HepG2 (cell line): ENCODE data around the gene LRP5. TPM values are rescaled to one million over a fixed set of nuclear protein-coding genes. Genes with fewer than 3 reads are reported as not detected.

Source experiments
- ATAC-seq: fragments of 200-7000 bp; cut with Tn5 transposase; 3 replicates; pipeline ENCODE4 v1.9.1; 2020; ENCODE audit warnings: mild to moderate bottlenecking, moderate library complexity
- BruUV-seq: library from RNA; stranded (reverse); fragments of 400-500 nt; replicated peaks from 2 replicates; lab custom pipeline; 2021; lab: Mats Ljungman, UMichigan
- CTCF ChIA-PET: fragments of 300-600 bp; formaldehyde crosslinking; extraction: SDS; loops from one replicate; lab custom pipeline; 2021; ENCODE audit warnings: low total read pairs, inconsistent platforms, low intra/inter-chr PET ratio; lab: Yijun Ruan, JAX
- POLR2A ChIA-PET: fragments of 350-600 bp; sonication (Branson Sonifier 250); formaldehyde crosslinking; loops from one replicate; lab custom pipeline; 2020; ENCODE audit warnings: antibody characterized with exemption, inconsistent platforms; lab: Yijun Ruan, JAX
- DNase-seq: peaks from one replicate; pipeline ENCODE4 v3.0.0-alpha.2; 2015; ENCODE audit warnings: low spot score
- FAIRE-seq: peaks from 3 replicates; lab custom pipeline; 2011; peaks lifted over from hg19 to GRCh38; lab: Jason Lieb, UNC
- H2AFZ ChIP-seq: one replicate; pipeline ENCODE4 v1.6.1; 2011; ENCODE audit warnings: low read length, inconsistent platforms
- H3K27ac ChIP-seq: fragments of 300-600 bp; 3 replicates; pipeline ENCODE4 v1.8.0; 2011; ENCODE audit warnings: mixed run types, mild to moderate bottlenecking, mixed read lengths, low read length, inconsistent platforms; ENCODE audit not compliant: insufficient read depth; ENCODE audit errors: extremely low read length
- H3K27me3 ChIP-seq, 2 experiments: fragments of 200-600 bp in 1 of 2; 2 replicates in 1 of 2; 3 replicates in 1 of 2; pipeline versions ENCODE4 v1.6.0 to v1.8.0; 2011; ENCODE audit warnings: low read length in 2 of 2, mild to moderate bottlenecking in 2 of 2, moderate library complexity in 2 of 2, inconsistent platforms in 1 of 2; ENCODE audit not compliant: insufficient read depth in 2 of 2, control insufficient read depth in 1 of 2
- H3K36me3 ChIP-seq, 2 experiments: fragments of 200-600 bp in 1 of 2; replicated peaks in 1 of 2; 2 replicates in 1 of 2; 3 replicates in 1 of 2; pipeline versions ENCODE4 v1.5.1 to v1.8.0; 2011; ENCODE audit warnings: low read length in 2 of 2, inconsistent platforms in 1 of 2; ENCODE audit not compliant: insufficient read depth in 2 of 2, control insufficient read depth in 1 of 2
- H3K4me1 ChIP-seq: 2 replicates; pipeline ENCODE4 v1.5.1; 2012; ENCODE audit warnings: low read length, inconsistent platforms; ENCODE audit not compliant: insufficient read depth
- H3K4me2 ChIP-seq: 2 replicates; pipeline ENCODE4 v1.6.0; 2011; ENCODE audit warnings: low read depth, low read length, inconsistent platforms
- H3K4me3 ChIP-seq, 3 experiments: fragments of 200-600 bp in 1 of 3; sonication (generic), shearing (Covaris generic) in 1 of 3; replicated peaks in 1 of 3; 2 replicates each; pipeline ENCODE4 v1.5.1; 2011 to 2016; ENCODE audit warnings: low read length in 3 of 3, inconsistent platforms in 2 of 3, low read depth in 2 of 3, mild to moderate bottlenecking in 2 of 3, control low read depth in 1 of 3, mixed read lengths in 1 of 3; ENCODE audit not compliant: insufficient read depth in 1 of 3
- H3K79me2 ChIP-seq: one replicate; pipeline ENCODE4 v1.6.1; 2011; ENCODE audit warnings: low read length, inconsistent platforms; ENCODE audit not compliant: insufficient read depth
- H3K9ac ChIP-seq: 2 replicates; pipeline ENCODE4 v1.6.0; 2011; ENCODE audit warnings: mild to moderate bottlenecking, low read depth, low read length, inconsistent platforms; ENCODE audit not compliant: insufficient read depth
- H3K9me3 ChIP-seq: 2 replicates; pipeline ENCODE4 v1.5.1; 2012; ENCODE audit warnings: mild to moderate bottlenecking, low read length
- H4K20me1 ChIP-seq: 2 replicates; pipeline ENCODE4 v1.6.0; 2011; ENCODE audit warnings: inconsistent platforms, mild to moderate bottlenecking, low read length, moderate library complexity; ENCODE audit not compliant: insufficient read depth
- AGO2 ChIP-seq: fragments of 200-400 bp; formaldehyde crosslinking; optimal IDR thresholded peaks from 2 replicates; pipeline ENCODE3; 2017; ENCODE audit warnings: mild to moderate bottlenecking, low read depth, low read length, moderate library complexity
- AKNA ChIP-seq: sonication (generic); formaldehyde crosslinking; IDR thresholded peaks from 2 replicates; pipeline ENCODE4 v1.4.0; 2020; ENCODE audit warnings: missing genetic modification reagents, borderline replicate concordance
- ARNT2 ChIP-seq: sonication (generic); formaldehyde crosslinking; IDR thresholded peaks from 2 replicates; pipeline ENCODE4 v1.8.0; 2022; ENCODE audit warnings: mild to moderate bottlenecking, low read depth, missing genetic modification reagents, moderate library complexity
- HMGA1 ChIP-seq: sonication (generic); formaldehyde crosslinking; conservative IDR thresholded peaks from 2 replicates; pipeline ENCODE4 v1.4.0; 2020; ENCODE audit warnings: missing genetic modification reagents
- MXD3 ChIP-seq: IDR thresholded peaks from 2 replicates; pipeline ENCODE4 v1.6.1; 2016; ENCODE audit warnings: mild to moderate bottlenecking, missing biosample characterization, missing genetic modification reagents
- RBM22 ChIP-seq: fragments of 200-400 bp; formaldehyde crosslinking; optimal IDR thresholded peaks from 2 replicates; pipeline ENCODE3; 2017; ENCODE audit warnings: mild to moderate bottlenecking, low read length, moderate library complexity
- TEAD3 ChIP-seq: optimal IDR thresholded peaks from 2 replicates; pipeline ENCODE3; 2016; ENCODE audit warnings: borderline replicate concordance
- ZFP41 ChIP-seq: sonication (generic); formaldehyde crosslinking; IDR thresholded peaks from 2 replicates; pipeline ENCODE4 v1.4.0; 2020; ENCODE audit warnings: mild to moderate bottlenecking, missing genetic modification reagents, borderline replicate concordance
- ZNF747 ChIP-seq: sonication (generic); formaldehyde crosslinking; IDR thresholded peaks from 2 replicates; pipeline ENCODE4 v1.8.1; 2023; ENCODE audit warnings: missing genetic modification reagents, mild to moderate bottlenecking, borderline replicate concordance
- WGBS: methylation state at CpG from one replicate; pipeline ENCODE4 v1.1.6; 2017; ENCODE audit warnings: low lambda C conversion rate; 5-methylcytosine and 5-hydroxymethylcytosine counted together
- in situ Hi-C: cut with HindIII; loops from 2 replicates; pipeline ENCODE4 v1.10.0; 2017; ENCODE audit warnings: low pct_unique_long_range_greater_than_20kb; ENCODE audit not compliant: extremely low pct_ligation_motif_present
- intact Hi-C: fragments of 100-400 bp; cut with micrococcal nuclease; formaldehyde crosslinking; loops from one replicate; pipeline ENCODE4 v1.10.0; 2022; ENCODE audit not compliant: unreplicated experiment
- polyA plus RNA-seq, 8 experiments: library from polyadenylated mRNA; depleted of rRNA in 3 of 8; stranded (reverse) in 7 of 8; unstranded in 1 of 8; fragments of >200 nt; fragmentation: Illumina TruSeq in 4 of 8; extraction: Trizol in 4 of 8; gene quantifications; 2 replicates each; pipeline versions ENCODE4 v1.2.1 to v1.2.3, GENCODE V29; 2011 to 2016; ENCODE audit warnings: low read depth in 4 of 8, missing spikeins in 1 of 8, mixed read lengths in 1 of 8; ENCODE audit not compliant: insufficient read depth in 1 of 8
- total RNA-seq, 5 experiments: library from RNA; depleted of rRNA; stranded (reverse); fragments of >200 nt; fragmentation: Illumina TruSeq; extraction: Trizol; gene quantifications; 2 replicates each; pipeline ENCODE4 v1.2.3, GENCODE V29; 2016; ENCODE audit warnings: low read depth in 1 of 5
- TF ChIP-seq, protein P1 (sequence below): sonication (generic); formaldehyde crosslinking; IDR thresholded peaks from 2 replicates; pipeline ENCODE4; 2020; ENCODE audit warnings: missing genetic modification reagents, mild to moderate bottlenecking, borderline replicate concordance

Gene LRP5
- total and polyA plus RNA-seq, 2 of the 13 experiments (the other 11 are each of a cell fraction or from before 2014, with no cell fraction given): 40.4 to 64.0 TPM

DNA sequence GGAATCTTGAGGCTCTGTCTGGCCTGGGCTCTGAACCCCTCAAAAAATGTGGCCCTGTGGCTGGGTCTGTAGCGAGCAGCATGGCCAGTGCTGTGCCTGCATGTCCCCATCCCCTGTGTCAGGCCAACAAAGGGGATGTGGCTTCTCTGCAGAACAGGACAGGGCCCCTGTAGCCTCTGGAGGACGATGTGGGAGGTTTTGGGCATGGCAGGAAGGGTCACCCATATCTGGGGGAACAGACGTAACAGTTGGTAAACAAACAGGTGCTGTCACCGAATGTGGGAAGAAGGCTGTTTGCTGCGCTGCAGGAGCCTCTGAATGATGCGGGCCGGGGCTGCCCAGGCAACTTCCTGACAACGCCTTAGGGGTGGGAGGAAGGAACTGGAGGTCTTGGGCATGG is 35.0 kb downstream of the LRP5 start:
- H3K4me2 ChIP-seq: no peak overlapping the region
- H3K27ac ChIP-seq: no peak overlapping the region
- POLR2A ChIA-PET: no interaction called here
- 98% methylated on average over 7 of the region's 8 CpGs for WGBS
- no TSS peak for BruUV-seq
- H3K9me3 ChIP-seq: no peaks in the 10 kb centered on the region
- TF ChIP-seq RBM22 (peak; percentile 60), MXD3 (CRISPR knock-in tag) (no peak)
- in situ Hi-C loops (no loop called here), intact Hi-C loops (no loop called here)
- CTCF ChIA-PET: no interaction called here
- peaks cover 35 to 45% of the 10 kb centered on the region in 2 experiments; a peak in 4 of 5 replicates for H3K36me3 ChIP-seq
- DNase-seq (no peak), FAIRE-seq (no peak), ATAC-seq (no peak)
- H3K4me3 ChIP-seq: no peak overlapping the region
- H2AFZ ChIP-seq: no peak overlapping the region
- H3K4me1 ChIP-seq: peaks cover 54% of the 10 kb centered on the region
- H3K9ac ChIP-seq: no peak overlapping the region
- H3K79me2 ChIP-seq: peaks cover 87% of the 10 kb centered on the region
- H3K27me3 ChIP-seq: no peaks in the 10 kb centered on the region; a peak in 1 of 5 replicates
- H4K20me1 ChIP-seq: peaks cover 83% of the 10 kb centered on the region

DNA sequence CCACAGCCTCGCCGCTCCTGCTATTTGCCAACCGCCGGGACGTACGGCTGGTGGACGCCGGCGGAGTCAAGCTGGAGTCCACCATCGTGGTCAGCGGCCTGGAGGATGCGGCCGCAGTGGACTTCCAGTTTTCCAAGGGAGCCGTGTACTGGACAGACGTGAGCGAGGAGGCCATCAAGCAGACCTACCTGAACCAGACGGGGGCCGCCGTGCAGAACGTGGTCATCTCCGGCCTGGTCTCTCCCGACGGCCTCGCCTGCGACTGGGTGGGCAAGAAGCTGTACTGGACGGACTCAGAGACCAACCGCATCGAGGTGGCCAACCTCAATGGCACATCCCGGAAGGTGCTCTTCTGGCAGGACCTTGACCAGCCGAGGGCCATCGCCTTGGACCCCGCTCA is 35.5 kb downstream of the LRP5 start:
- H3K4me3 ChIP-seq: no peak overlapping the region
- peaks cover 38 to 50% of the 10 kb centered on the region in 2 experiments; a peak in 4 of 5 replicates for H3K36me3 ChIP-seq
- WGBS: 96% methylated on average over 17 of the region's 32 CpGs
- no peak overlapping the region for H3K9ac ChIP-seq
- ATAC-seq (no peak), FAIRE-seq (no peak), DNase-seq (no peak)
- intact Hi-C loops: no loop called here
- no peaks in the 10 kb centered on the region for H3K9me3 ChIP-seq
- no peak overlapping the region for H3K4me2 ChIP-seq
- POLR2A ChIA-PET: no interaction called here
- H4K20me1 ChIP-seq: peaks cover 83% of the 10 kb centered on the region
- H2AFZ ChIP-seq: no peak overlapping the region
- no peaks in the 10 kb centered on the region; a peak in 1 of 5 replicates for H3K27me3 ChIP-seq
- in situ Hi-C loops: no loop called here
- no TSS peak for BruUV-seq
- H3K4me1 ChIP-seq: peaks cover 49% of the 10 kb centered on the region
- CTCF ChIA-PET: no interaction called here
- no peak overlapping the region for H3K27ac ChIP-seq
- H3K79me2 ChIP-seq: peaks cover 86% of the 10 kb centered on the region
- TF ChIP-seq HMGA1 (no peak), AGO2 (peak; percentile 61), ZFP41 (CRISPR knock-in tag) (no peak), TEAD3 (no peak), AKNA (no peak), ARNT2 (CRISPR knock-in tag) (no peak), ZNF747 (CRISPR knock-in tag) (no peak)
- TF ChIP-seq, protein P1, sequence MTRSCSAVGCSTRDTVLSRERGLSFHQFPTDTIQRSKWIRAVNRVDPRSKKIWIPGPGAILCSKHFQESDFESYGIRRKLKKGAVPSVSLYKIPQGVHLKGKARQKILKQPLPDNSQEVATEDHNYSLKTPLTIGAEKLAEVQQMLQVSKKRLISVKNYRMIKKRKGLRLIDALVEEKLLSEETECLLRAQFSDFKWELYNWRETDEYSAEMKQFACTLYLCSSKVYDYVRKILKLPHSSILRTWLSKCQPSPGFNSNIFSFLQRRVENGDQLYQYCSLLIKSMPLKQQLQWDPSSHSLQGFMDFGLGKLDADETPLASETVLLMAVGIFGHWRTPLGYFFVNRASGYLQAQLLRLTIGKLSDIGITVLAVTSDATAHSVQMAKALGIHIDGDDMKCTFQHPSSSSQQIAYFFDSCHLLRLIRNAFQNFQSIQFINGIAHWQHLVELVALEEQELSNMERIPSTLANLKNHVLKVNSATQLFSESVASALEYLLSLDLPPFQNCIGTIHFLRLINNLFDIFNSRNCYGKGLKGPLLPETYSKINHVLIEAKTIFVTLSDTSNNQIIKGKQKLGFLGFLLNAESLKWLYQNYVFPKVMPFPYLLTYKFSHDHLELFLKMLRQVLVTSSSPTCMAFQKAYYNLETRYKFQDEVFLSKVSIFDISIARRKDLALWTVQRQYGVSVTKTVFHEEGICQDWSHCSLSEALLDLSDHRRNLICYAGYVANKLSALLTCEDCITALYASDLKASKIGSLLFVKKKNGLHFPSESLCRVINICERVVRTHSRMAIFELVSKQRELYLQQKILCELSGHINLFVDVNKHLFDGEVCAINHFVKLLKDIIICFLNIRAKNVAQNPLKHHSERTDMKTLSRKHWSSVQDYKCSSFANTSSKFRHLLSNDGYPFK (CRISPR knock-in tag): no peak
